ENCODE results near the gene MMP8.
A peak's percentile ranks its signal among the peaks of the same experiment; 100 is the strongest.

Gene MMP8

GRCh38 chr11:102669664-102670063 is 55.1 kb downstream of the MMP8 start:
- Histone ChIP-seq H4K20me1 (ENCODE audit: insufficient read depth, low read length) (no peaks in the 10 kb centered on the region), H3K27me3 (replicated peaks; ENCODE audit: insufficient read depth, low read length) (no peaks in the 10 kb centered on the region), H3K9me3 (replicated peaks; ENCODE audit: insufficient read depth, low read length) (no peaks in the 10 kb centered on the region), H3K4me2 (ENCODE audit: low read depth, low read length) (peak overlapping the region; percentile 28; the same call in 1 of the 2 replicates), H3K4me3 (ENCODE audit: low read length) (no peak overlapping the region), H2AFZ (ENCODE audit: low read length) (no peak overlapping the region), H3K9me2 (replicated peaks; ENCODE audit: insufficient read depth, low read length) (no peaks in the 10 kb centered on the region), H3K36me3 (replicated peaks; ENCODE audit: insufficient read depth, low read length) (no peaks in the 10 kb centered on the region), H3K27ac (ENCODE audit: low read length) (no peak overlapping the region), H3K9ac (ENCODE audit: low read length) (no peak overlapping the region), H3K79me2 (ENCODE audit: low read length) (no peaks in the 10 kb centered on the region), H3F3A (ENCODE audit: insufficient read depth, low read length) (no peaks in the 10 kb centered on the region), H3K4me1 (ENCODE audit: low read length) (peaks cover 10% of the 10 kb centered on the region; the same call in 1 of the 2 replicates)
- TF ChIP-seq EZH2 (optimal IDR thresholded peaks at IDR 0.05; ENCODE audit: low read depth, low read length) (no peak), EZH2phosphoT487 (IDR thresholded peaks at IDR 0.05; ENCODE audit: low read length) (no peak), CTCF (IDR thresholded peaks at IDR 0.05; ENCODE audit: low read length) (no peak)
- peak; percentile 60 for DNase-seq

- H3K79me2 ChIP-seq (ENCODE audit: low read length), result no peaks in the 10 kb centered on the region
- no peak overlapping the region for H3K9ac ChIP-seq (ENCODE audit: low read length)
- no peaks in the 10 kb centered on the region for H3F3A ChIP-seq (ENCODE audit: insufficient read depth, low read length)
- H3K9me3 ChIP-seq (replicated peaks; ENCODE audit: insufficient read depth, low read length), result no peaks in the 10 kb centered on the region
- no peaks in the 10 kb centered on the region for H3K9me2 ChIP-seq (replicated peaks; ENCODE audit: insufficient read depth, low read length)
- H3K27me3 ChIP-seq (replicated peaks; ENCODE audit: insufficient read depth, low read length), result no peaks in the 10 kb centered on the region
- TF ChIP-seq CTCF (IDR thresholded peaks at IDR 0.05; ENCODE audit: low read length), result peak; percentile 85
- TF ChIP-seq EZH2phosphoT487 (IDR thresholded peaks at IDR 0.05; ENCODE audit: low read length), result no peak
- TF ChIP-seq EZH2 (optimal IDR thresholded peaks at IDR 0.05; ENCODE audit: low read depth, low read length), result no peak
- no peaks in the 10 kb centered on the region for H3K36me3 ChIP-seq (replicated peaks; ENCODE audit: insufficient read depth, low read length)
- no peak overlapping the region for H3K4me3 ChIP-seq (ENCODE audit: low read length)
- H4K20me1 ChIP-seq (ENCODE audit: insufficient read depth, low read length), result no peaks in the 10 kb centered on the region
- no peak overlapping the region for H3K4me2 ChIP-seq (ENCODE audit: low read depth, low read length)
- no peak overlapping the region for H3K27ac ChIP-seq (ENCODE audit: low read length)
- peak; percentile 46 for DNase-seq
- peaks cover 10% of the 10 kb centered on the region; the same call in 1 of the 2 replicates for H3K4me1 ChIP-seq (ENCODE audit: low read length)
- no peak overlapping the region for H2AFZ ChIP-seq (ENCODE audit: low read length)
Measured at GRCh38 chr11:102666331-102666957, 58.3 kb downstream of the MMP8 start.

- Histone ChIP-seq H3K27ac (ENCODE audit: low read length) (no peak overlapping the region), H3K9ac (ENCODE audit: low read length) (no peak overlapping the region), H3K4me1 (ENCODE audit: low read length) (0 out of 2 replicates have a peak, but pooled peaks cover under 1% of the 10 kb centered on the region), H3K9me3 (replicated peaks; ENCODE audit: insufficient read depth, low read length) (no peaks in the 10 kb centered on the region), H2AFZ (ENCODE audit: low read length) (no peak overlapping the region), H3K4me2 (ENCODE audit: low read depth, low read length) (no peak overlapping the region), H3K9me2 (replicated peaks; ENCODE audit: insufficient read depth, low read length) (no peaks in the 10 kb centered on the region), H3F3A (ENCODE audit: insufficient read depth, low read length) (no peaks in the 10 kb centered on the region), H3K36me3 (replicated peaks; ENCODE audit: insufficient read depth, low read length) (no peaks in the 10 kb centered on the region), H3K79me2 (ENCODE audit: low read length) (no peaks in the 10 kb centered on the region), H4K20me1 (ENCODE audit: insufficient read depth, low read length) (no peaks in the 10 kb centered on the region), H3K27me3 (replicated peaks; ENCODE audit: insufficient read depth, low read length) (no peaks in the 10 kb centered on the region), H3K4me3 (ENCODE audit: low read length) (no peak overlapping the region)
- DNase-seq, result no peak
- TF ChIP-seq EZH2 (optimal IDR thresholded peaks at IDR 0.05; ENCODE audit: low read depth, low read length) (no peak), CTCF (IDR thresholded peaks at IDR 0.05; ENCODE audit: low read length) (peak; percentile 41)
Measured at GRCh38 chr11:102664001-102664752, 60.6 kb downstream of the MMP8 start.

Measured in MM.1S (cell line).